T-helper 1 cell treated with Interleukin-12 subunit alpha and Interleukin-12 subunit beta and Interleukin-4 antibody, amounts not matched to agents 30 μg/mL and 1 μg/mL, for 36 hours (primary cell): Measurements from ENCODE around the gene NUDT9.
"Not testable (repeated sequence)": the region's sequence is repeated elsewhere in the genome, so short reads cannot be mapped to it uniquely, and the experiment has no call there.

Experiments used
- H3K27ac Mint-ChIP-seq: one replicate; pipeline ENCODE4 v1.8.0; 2021; ENCODE audit warnings: mild to moderate bottlenecking, mixed read lengths
- H3K27me3 Mint-ChIP-seq: one replicate; pipeline ENCODE4 v1.8.0; 2021; ENCODE audit warnings: low read depth, mixed read lengths
- H3K36me3 Mint-ChIP-seq: one replicate; pipeline ENCODE4 v1.8.0; 2021; ENCODE audit warnings: low read depth, mixed read lengths
- H3K4me1 Mint-ChIP-seq: one replicate; pipeline ENCODE4 v1.8.0; 2021; ENCODE audit warnings: low read depth, mixed read lengths
- H3K4me3 Mint-ChIP-seq: one replicate; pipeline ENCODE4 v1.8.0; 2021; ENCODE audit warnings: mild to moderate bottlenecking, moderate library complexity, mixed read lengths
- H3K9me3 Mint-ChIP-seq: one replicate; pipeline ENCODE4 v1.8.0; 2021; ENCODE audit warnings: mixed read lengths

The NUDT9 gene

DNA sequence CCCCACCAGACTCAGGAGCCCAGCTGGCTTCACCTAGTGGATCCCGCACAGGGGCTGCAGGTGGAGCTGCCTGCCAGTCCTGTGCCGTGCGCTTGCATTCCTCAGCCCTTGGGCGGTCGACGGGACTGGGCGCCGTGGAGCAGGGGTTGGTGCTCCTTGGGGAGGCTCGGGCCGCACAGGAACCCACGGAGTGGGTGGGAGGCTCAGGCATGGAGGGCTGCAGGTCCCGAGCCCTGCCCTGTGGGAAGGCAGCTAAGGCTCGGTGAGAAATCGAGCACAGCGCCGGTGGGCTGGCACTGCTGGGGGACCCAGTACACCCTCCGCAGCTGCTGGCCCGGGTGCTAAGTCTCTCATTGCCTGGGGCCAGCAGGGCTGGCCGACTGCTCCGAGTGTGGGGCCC is 26.5 kb upstream of the NUDT9 start:
- peaks cover 11% of the 10 kb centered on the region for H3K27me3 Mint-ChIP-seq
- not testable (repeated sequence) for H3K4me3 Mint-ChIP-seq, H3K4me1 Mint-ChIP-seq, H3K9me3 Mint-ChIP-seq, H3K36me3 Mint-ChIP-seq, H3K27ac Mint-ChIP-seq

DNA sequence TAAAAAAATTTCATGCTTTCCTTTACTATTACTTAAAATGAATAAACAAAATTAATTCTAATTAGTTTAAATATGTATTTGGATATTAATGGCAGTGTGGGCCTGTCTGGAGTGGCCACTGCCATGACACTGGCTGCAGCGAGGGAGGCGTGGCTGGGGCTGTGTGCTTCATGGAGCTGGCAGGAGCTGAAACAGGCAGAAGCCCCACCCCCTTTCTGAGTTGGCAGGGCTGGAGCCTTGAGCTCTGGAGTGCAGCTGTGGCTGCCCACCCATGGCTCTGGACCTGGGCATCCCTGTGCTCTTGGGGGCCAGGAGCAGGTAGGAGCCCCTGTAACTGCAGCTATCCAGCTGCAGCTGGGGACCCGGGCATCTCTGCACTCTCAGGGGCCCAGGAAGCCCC is 23.2 kb upstream of the NUDT9 start:
- Mint-ChIP-seq H3K4me1 (peaks cover 2% of the 10 kb centered on the region), H3K4me3 (no peak overlapping the region), H3K36me3 (no peaks in the 10 kb centered on the region), H3K27me3 (peaks cover under 1% of the 10 kb centered on the region), H3K27ac (no peak overlapping the region), H3K9me3 (no peaks in the 10 kb centered on the region)

DNA sequence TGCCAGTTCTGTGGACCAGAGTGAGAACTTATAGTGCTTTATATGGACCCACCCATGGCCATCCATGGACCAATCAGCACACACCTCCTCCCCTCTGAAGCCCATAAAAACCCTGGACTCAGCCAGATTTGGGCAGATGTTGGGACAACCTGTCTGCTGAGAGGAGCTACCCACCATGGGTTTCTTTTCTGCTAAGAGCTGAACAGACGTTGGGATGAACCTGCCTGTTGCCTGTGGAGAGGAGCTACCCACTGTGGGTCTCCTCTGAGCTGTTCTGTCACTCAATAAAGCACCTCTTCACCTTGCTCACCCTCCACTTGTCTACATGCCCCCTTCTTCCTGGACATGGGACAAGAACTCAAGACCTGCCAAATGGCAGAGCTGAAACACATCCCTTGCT is 22.4 kb upstream of the NUDT9 start:
- Mint-ChIP-seq H3K27me3 (no peaks in the 10 kb centered on the region), H3K9me3 (no peaks in the 10 kb centered on the region), H3K27ac (no peak overlapping the region), H3K36me3 (no peaks in the 10 kb centered on the region), H3K4me1 (peaks cover 2% of the 10 kb centered on the region), H3K4me3 (no peak overlapping the region)

DNA sequence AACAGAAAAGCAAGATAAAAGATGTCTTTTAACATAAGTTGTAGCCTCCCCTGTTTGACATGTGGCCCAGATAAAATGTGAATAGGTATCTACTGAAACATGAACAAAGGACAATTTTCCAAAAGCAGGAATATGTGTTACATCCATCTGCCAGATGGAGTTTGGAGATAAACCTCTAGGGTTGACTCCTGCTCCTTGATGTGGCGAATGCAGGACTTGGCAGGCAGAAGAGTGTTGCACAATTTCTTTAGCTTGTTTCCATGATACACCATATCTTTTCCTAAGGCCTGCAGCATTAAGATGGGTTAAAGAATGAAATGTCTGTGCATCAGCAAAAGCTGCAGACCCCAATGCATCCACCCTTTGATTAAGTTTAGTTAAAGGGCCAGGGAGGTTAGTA is 18.6 kb upstream of the NUDT9 start:
- not testable (repeated sequence) for H3K36me3 Mint-ChIP-seq, H3K9me3 Mint-ChIP-seq, H3K4me1 Mint-ChIP-seq, H3K4me3 Mint-ChIP-seq, H3K27ac Mint-ChIP-seq, H3K27me3 Mint-ChIP-seq

DNA sequence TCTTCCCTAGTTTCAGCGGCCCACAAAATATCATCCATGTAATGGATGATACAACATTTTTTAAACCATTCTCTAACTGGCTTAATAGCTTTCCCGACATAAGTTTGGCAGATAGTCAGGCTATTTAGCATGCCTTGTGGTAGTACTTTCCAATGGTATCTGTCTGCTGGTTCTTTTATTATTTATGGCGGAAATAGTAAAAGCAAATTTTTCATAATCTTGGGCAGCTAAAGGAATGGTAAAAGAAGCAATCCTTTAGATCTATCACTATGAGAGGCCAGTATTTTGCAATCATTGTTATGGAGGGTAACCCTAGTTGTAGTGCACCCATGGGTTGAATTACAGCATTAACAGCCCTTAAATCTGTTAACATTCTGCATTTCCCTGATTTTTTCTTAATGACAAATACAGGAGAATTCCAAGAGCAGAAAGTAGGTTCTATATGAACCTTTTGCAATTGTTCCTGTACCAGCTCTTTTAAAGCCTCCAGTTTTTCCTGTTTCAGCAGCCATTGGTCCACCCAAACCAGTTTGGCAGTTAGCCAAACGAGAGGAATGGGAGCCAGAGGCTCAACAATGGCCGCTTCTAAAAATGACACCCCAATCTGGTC is 17.1 kb upstream of the NUDT9 start:
- no peak overlapping the region for H3K4me3 Mint-ChIP-seq
- H3K27me3 Mint-ChIP-seq: peaks cover 5% of the 10 kb centered on the region
- no peaks in the 10 kb centered on the region for H3K9me3 Mint-ChIP-seq
- no peak overlapping the region for H3K27ac Mint-ChIP-seq
- H3K36me3 Mint-ChIP-seq: no peaks in the 10 kb centered on the region
- peaks cover 9% of the 10 kb centered on the region for H3K4me1 Mint-ChIP-seq

DNA sequence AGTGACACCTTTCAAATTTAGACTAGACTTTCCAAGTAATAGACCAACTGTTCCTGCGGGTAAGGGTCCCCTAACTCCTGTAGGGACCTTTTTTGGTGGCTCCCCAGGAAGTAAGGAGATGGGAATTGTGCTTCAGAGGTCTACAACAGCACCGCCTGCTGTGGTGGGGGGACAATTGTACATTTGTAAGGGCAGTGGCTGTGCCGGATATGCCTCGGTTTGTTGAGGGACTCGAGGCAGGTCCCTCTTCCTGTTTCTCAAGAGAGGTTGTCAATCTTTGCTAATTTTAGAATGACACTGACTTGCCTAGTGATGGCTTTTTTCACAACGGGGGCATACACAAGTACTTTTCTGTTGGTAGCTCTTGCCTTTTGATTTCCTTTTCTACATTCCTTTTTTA is 15.9 kb upstream of the NUDT9 start:
- no peak overlapping the region for H3K27ac Mint-ChIP-seq
- no peak overlapping the region for H3K4me3 Mint-ChIP-seq
- H3K9me3 Mint-ChIP-seq: no peaks in the 10 kb centered on the region
- H3K4me1 Mint-ChIP-seq: peaks cover 9% of the 10 kb centered on the region
- H3K27me3 Mint-ChIP-seq: peaks cover 6% of the 10 kb centered on the region
- H3K36me3 Mint-ChIP-seq: no peaks in the 10 kb centered on the region

DNA sequence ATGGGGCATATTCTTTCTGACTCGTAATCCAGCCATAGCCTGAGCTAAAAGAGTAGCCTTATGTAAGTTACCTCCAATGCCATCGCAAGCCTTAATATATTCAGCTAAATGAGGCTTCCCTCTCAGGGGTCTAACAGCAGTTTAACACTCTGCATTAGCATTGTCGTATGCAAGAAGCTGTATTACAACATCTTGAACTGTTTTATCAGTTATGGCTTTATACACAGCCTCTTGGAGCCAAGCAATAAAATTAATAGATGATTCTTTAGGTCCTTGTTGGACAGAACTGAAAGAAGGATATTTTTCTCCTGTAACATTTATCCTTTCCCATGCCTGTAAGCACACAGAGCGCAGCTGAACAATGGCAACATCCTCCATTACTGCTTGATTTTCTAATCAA is 15.5 kb upstream of the NUDT9 start:
- not testable (repeated sequence) for H3K4me3 Mint-ChIP-seq, H3K27me3 Mint-ChIP-seq, H3K27ac Mint-ChIP-seq, H3K4me1 Mint-ChIP-seq, H3K9me3 Mint-ChIP-seq, H3K36me3 Mint-ChIP-seq

DNA sequence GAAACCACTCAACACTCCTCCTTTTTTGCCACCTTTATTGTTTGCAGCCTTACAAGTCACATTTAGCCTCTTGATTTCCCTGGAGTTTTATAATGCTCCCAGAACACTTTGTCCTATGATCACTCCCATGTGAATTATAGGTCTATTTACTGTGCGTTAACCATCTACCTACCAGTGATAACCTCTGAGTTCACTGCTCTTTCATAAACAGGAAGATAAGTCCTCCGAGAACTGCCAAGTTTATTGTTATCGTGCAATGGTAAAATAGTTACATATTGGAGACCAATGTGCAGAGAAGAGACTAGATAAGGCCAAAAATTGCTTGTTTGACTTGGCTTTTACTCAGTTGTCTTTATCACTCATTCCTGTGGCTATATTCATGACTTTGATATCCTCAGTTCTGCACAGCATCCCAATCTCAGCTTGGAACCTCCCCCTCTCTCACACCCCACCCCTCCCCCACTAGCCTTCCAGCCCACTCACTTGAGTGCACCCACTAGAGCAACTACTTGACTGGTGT is 12.9 kb upstream of the NUDT9 start:
- Mint-ChIP-seq H3K4me3 (no peak overlapping the region), H3K27ac (no peak overlapping the region), H3K36me3 (no peaks in the 10 kb centered on the region), H3K27me3 (peaks cover 10% of the 10 kb centered on the region), H3K9me3 (no peaks in the 10 kb centered on the region), H3K4me1 (peaks cover 9% of the 10 kb centered on the region)

DNA sequence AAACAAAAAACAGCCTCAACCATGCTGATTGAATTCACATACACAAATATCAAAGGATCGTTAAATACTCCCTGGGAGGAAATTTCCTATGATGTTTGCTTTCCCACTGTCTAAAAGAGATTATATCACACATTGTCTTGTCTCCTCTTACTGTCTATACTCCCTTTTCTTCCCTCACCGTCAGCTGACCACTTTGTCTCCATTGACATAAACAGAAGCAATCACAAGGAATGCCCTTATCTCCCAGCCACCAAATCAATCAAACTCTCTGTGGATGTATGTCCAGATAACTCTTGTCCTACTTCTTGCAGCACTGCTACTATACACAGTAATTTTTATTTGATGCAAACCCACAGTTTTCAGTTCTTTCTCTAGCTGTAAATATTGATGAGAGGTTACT is 12.2 kb upstream of the NUDT9 start:
- Mint-ChIP-seq H3K27ac (no peak overlapping the region), H3K9me3 (no peaks in the 10 kb centered on the region), H3K4me3 (no peak overlapping the region), H3K36me3 (no peaks in the 10 kb centered on the region), H3K4me1 (peaks cover 9% of the 10 kb centered on the region), H3K27me3 (peaks cover 10% of the 10 kb centered on the region)

DNA sequence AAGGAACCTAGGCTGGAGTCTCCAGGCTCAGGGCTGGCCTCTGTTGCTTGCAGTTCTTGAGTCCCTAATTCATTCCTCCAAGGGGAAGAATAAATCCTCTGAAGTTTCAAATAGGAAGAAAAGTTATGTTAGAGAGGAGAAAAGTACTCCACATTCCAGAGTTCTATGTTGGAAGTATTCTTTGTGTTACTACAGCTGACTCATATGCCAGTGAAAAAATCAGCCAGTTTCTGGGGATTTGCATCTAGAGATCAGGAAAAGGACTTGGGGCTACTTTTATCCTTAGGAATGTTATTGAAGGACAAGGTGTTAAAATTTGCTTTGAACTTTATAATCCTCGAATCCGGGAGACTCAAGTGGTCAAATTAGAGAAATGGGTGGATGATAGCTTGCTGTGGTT is 11.7 kb upstream of the NUDT9 start:
- H3K27me3 Mint-ChIP-seq: peaks cover 10% of the 10 kb centered on the region
- no peak overlapping the region for H3K4me3 Mint-ChIP-seq
- H3K9me3 Mint-ChIP-seq: no peaks in the 10 kb centered on the region
- H3K36me3 Mint-ChIP-seq: no peaks in the 10 kb centered on the region
- peaks cover 9% of the 10 kb centered on the region for H3K4me1 Mint-ChIP-seq
- H3K27ac Mint-ChIP-seq: no peak overlapping the region

DNA sequence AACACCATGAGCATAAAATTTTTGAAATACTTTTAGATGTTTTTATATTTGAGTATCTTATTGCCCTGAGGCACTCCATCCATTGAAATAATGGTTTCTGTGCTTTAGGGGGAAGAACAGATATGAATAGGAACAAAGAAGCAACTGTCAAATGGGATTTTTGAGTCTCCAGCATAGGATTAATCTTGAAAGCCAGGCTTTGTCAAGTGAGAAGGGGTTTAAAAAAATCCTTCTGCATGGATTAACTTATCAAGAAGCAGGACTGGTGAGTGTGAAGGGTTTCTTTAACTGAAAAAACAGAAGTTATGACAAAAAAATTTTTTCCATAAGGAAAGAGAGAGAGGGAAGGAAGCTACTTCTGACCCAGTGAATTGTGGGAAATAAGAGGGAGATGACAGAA is 7.6 kb upstream of the NUDT9 start:
- H3K4me1 Mint-ChIP-seq: no peaks in the 10 kb centered on the region
- no peaks in the 10 kb centered on the region for H3K36me3 Mint-ChIP-seq
- H3K27me3 Mint-ChIP-seq: peaks cover 10% of the 10 kb centered on the region
- H3K9me3 Mint-ChIP-seq: no peaks in the 10 kb centered on the region
- no peak overlapping the region for H3K27ac Mint-ChIP-seq
- no peak overlapping the region for H3K4me3 Mint-ChIP-seq

DNA sequence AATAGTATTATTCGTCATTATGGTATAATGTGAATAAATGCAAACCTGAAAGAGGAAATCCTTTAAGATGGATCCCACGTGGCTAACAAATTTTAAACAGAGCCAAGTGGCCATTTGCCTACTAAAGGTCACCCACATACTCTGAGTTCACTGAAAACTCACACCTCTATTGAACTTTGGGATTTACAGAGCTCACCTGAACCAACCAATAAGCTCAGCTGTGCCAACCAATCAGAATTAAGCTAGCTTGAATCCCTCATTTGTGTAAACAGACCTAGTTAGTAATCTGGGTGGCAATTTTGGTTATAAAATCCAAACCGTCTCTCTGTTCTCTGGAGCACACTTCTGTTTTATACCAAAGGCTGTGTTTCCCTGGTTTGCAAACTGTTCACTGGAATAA is 5.4 kb upstream of the NUDT9 start:
- Mint-ChIP-seq H3K36me3 (no peaks in the 10 kb centered on the region), H3K9me3 (no peaks in the 10 kb centered on the region), H3K27me3 (peaks cover 4% of the 10 kb centered on the region), H3K27ac (no peak overlapping the region), H3K4me3 (no peak overlapping the region), H3K4me1 (peaks cover 5% of the 10 kb centered on the region)

DNA sequence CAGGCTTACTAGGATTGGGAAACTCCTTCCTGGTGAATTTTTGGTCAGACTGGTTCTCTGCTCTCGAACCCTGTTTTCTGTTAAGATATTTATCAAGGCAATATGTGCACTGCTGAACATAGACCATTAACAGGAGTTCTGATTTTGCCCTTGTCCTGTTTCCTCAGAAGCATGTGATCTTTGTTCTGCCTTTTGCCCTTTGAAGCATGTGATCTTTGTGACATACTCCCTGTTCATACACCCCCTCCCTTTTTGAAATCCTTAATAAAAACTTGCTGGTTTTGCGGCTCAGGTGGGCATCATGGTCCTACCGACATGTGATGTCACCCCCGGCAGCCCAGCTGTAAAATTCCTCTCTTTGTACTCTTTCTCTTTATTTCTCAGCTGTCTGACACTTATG is 4.0 kb upstream of the NUDT9 start:
- H3K36me3 Mint-ChIP-seq, H3K27ac Mint-ChIP-seq, H3K27me3 Mint-ChIP-seq, H3K9me3 Mint-ChIP-seq, H3K4me1 Mint-ChIP-seq, H3K4me3 Mint-ChIP-seq: not testable (repeated sequence)

DNA sequence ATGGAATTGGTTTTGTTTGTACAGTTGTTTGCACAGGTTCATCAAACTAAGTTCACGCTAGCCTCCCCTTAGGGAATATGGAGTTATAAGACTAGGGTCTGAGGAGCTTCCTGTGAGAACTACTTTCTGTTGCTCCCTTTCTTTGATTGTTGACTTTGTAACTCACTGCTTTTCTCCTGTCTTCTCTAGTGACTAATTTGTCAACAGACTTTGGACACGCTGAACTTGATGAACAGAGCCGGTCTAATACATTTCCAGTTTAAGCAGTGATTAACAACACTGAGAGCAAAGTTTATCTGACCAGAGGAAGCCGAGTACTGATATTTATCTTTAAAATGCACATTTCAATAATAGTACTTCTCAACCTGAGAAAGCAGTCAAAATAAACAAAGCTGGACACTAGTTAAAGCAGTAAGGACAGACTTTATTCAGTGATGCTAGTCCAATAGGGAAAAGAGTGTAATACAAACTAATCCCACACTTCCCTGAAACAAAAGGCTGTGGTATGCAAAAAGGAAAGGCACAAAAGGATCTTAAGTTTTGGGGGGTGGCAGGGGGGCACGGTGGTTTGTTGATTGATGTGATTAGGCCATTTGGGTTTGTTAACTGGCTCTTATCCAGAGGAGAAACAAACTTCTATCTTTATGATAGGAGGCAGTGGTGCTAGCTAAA is 2.7 kb upstream of the NUDT9 start:
- Mint-ChIP-seq H3K4me1 (peaks cover 17% of the 10 kb centered on the region), H3K27me3 (no peaks in the 10 kb centered on the region), H3K27ac (no peak overlapping the region), H3K36me3 (peaks cover 1% of the 10 kb centered on the region), H3K4me3 (peak overlapping the region; percentile 17), H3K9me3 (no peaks in the 10 kb centered on the region)

DNA sequence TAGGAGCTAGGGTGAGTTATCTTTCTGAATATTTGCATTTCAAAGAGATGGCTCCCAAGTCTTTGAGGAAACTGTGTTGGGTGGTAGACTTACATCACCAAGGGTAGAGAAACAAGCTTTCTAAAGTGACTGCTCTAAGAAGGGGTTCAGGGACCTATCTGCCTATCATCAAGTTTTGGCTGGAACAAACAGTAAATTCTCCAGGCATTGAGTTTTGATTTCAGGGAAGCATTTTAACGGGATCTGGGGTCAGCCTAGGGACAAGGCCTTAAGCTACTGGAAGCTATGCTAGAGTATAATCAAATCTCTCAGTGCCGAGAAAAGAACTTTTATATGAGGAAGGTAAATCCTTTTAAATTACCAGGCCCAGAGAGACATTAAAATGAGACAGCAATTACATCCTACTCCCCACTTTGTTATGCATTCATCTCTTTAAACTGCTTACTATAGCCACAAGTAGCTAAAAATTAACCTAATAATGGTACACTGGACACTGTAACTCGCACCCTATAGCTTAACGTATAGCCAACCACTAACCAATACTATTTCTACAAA is 2.0 kb upstream of the NUDT9 start:
- Mint-ChIP-seq H3K27me3 (no peaks in the 10 kb centered on the region), H3K4me1 (peaks cover 17% of the 10 kb centered on the region), H3K36me3 (peaks cover 1% of the 10 kb centered on the region), H3K27ac (no peak overlapping the region), H3K4me3 (no peak overlapping the region), H3K9me3 (no peaks in the 10 kb centered on the region)
